Vagina (tissue), 2 donors: ENCODE data around the gene CENPO. TPM values are rescaled to one million over a fixed set of nuclear protein-coding genes. Genes with fewer than 3 reads are reported as not detected.

Experiments
- DNase-seq, 2 donors: peaks; one replicate each; pipeline ENCODE4 v3.0.0-alpha.2; 2017; ENCODE audit errors: extremely low spot score in 2 of 2
- H3K27ac ChIP-seq: fragments of 200-600 bp; sonication (generic); one replicate; pipeline ENCODE4 v1.5.1; 2019
- H3K27me3 ChIP-seq: fragments of 200-600 bp; sonication (generic); one replicate; pipeline ENCODE4 v1.5.1; 2019
- H3K36me3 ChIP-seq, 2 donors: fragments of 200-600 bp; sonication (generic); one replicate each; pipeline ENCODE4 v1.5.1; 2017 to 2019
- H3K4me1 ChIP-seq: fragments of 200-600 bp; sonication (generic); one replicate; pipeline ENCODE4 v1.5.1; 2019
- H3K4me3 ChIP-seq, 2 donors: fragments of 200-600 bp; sonication (generic); 1 replicate in 1 of 2; 2 replicates in 1 of 2; pipeline ENCODE4 v1.5.1; 2016 to 2019
- H3K9me3 ChIP-seq: fragments of 200-600 bp; sonication (generic); one replicate; pipeline ENCODE4 v1.5.1; 2019
- CTCF ChIP-seq, 3 experiments: fragments of 450-650 bp in 2 of 3; fragments of 200-600 bp in 1 of 3; sonication (generic) in 1 of 3; IDR thresholded peaks; one replicate each; pipeline ENCODE4 v1.5.1; 2017 to 2019; ENCODE audit warnings: antibody characterized with exemption in 3 of 3, mild to moderate bottlenecking in 2 of 3, moderate library complexity in 2 of 3
- POLR2A ChIP-seq, 2 donors: fragments of 450-650 bp; IDR thresholded peaks; one replicate each; pipeline ENCODE4 v1.6.1; 2017; ENCODE audit warnings: antibody characterized with exemption in 2 of 2, mild to moderate bottlenecking in 2 of 2, moderate library complexity in 2 of 2
- POLR2AphosphoS5 ChIP-seq, 2 donors: sonication (generic); formaldehyde crosslinking; IDR thresholded peaks; one replicate each; pipeline ENCODE4 v1.9.0; 2017; ENCODE audit warnings: antibody characterized with exemption in 2 of 2, mild to moderate bottlenecking in 2 of 2, low read depth in 1 of 2; ENCODE audit not compliant: insufficient read depth in 1 of 2
- intact Hi-C: fragments of 100-400 bp; cut with DNase I; formaldehyde crosslinking; loops from one replicate; pipeline ENCODE4 v1.15.1; 2023
- total RNA-seq: library from RNA; depleted of rRNA; stranded (reverse); fragments of >200 nt; gene quantifications from one replicate; pipeline ENCODE4 v1.2.3, GENCODE V29; 2016

The CENPO gene
- total RNA-seq, 1 donor from 2014 or later, result 3.2 TPM

GRCh38 chr2:24763843-24764242 lies 29.4 kb upstream of the CENPO start:
- intact Hi-C loops, result no loop called here
- H3K36me3 ChIP-seq, result peaks cover 0 to 52% of the 10 kb centered on the region in 2 donors
- no peaks in the 10 kb centered on the region for H3K9me3 ChIP-seq
- H3K4me3 ChIP-seq, result no peak overlapping the region
- no peaks in the 10 kb centered on the region for H3K27me3 ChIP-seq
- H3K27ac ChIP-seq, result no peak overlapping the region
- no peak for DNase-seq
- no peaks in the 10 kb centered on the region for H3K4me1 ChIP-seq
- TF ChIP-seq POLR2AphosphoS5 (IDR thresholded peaks at IDR 0.05; ENCODE audit: insufficient read depth in 1 of 2, low read depth in 1 of 2) (no peak), POLR2A (IDR thresholded peaks at IDR 0.05) (no peak), CTCF (IDR thresholded peaks at IDR 0.05) (no peak)

GRCh38 chr2:24766609-24767008 lies 26.6 kb upstream of the CENPO start:
- peaks cover 0 to 34% of the 10 kb centered on the region in 2 donors for H3K36me3 ChIP-seq
- no peak overlapping the region for H3K4me3 ChIP-seq
- intact Hi-C loops, result no loop called here
- H3K27me3 ChIP-seq, result no peaks in the 10 kb centered on the region
- H3K4me1 ChIP-seq, result no peaks in the 10 kb centered on the region
- no peaks in the 10 kb centered on the region for H3K9me3 ChIP-seq
- DNase-seq, result no peak
- H3K27ac ChIP-seq, result no peak overlapping the region
- TF ChIP-seq POLR2A (IDR thresholded peaks at IDR 0.05) (no peak), POLR2AphosphoS5 (IDR thresholded peaks at IDR 0.05; ENCODE audit: insufficient read depth in 1 of 2, low read depth in 1 of 2) (no peak)

- no peaks in the 10 kb centered on the region for H3K9me3 ChIP-seq
- peaks cover 0 to 23% of the 10 kb centered on the region in 2 donors for H3K36me3 ChIP-seq
These were observed 25.2 kb upstream of the CENPO start for GRCh38 chr2:24768013-24768412.

GRCh38 chr2:24768601-24769000 lies 24.6 kb upstream of the CENPO start:
- DNase-seq, result no peak
- TF ChIP-seq POLR2A (IDR thresholded peaks at IDR 0.05), result no peak
- TF ChIP-seq CTCF (IDR thresholded peaks at IDR 0.05), result no peak
- TF ChIP-seq POLR2AphosphoS5 (IDR thresholded peaks at IDR 0.05; ENCODE audit: insufficient read depth in 1 of 2, low read depth in 1 of 2), result no peak
- intact Hi-C loops, result no loop called here
- Histone ChIP-seq H3K27ac (no peak overlapping the region), H3K9me3 (no peaks in the 10 kb centered on the region), H3K4me3 (no peak overlapping the region), H3K27me3 (no peaks in the 10 kb centered on the region), H3K36me3 (peaks cover 0 to 21% of the 10 kb centered on the region in 2 donors), H3K4me1 (no peaks in the 10 kb centered on the region)

More at GRCh38 chr2:24768013-24768412, 25.2 kb upstream of the CENPO start:
- DNase-seq, result no peak
- Histone ChIP-seq H3K4me3 (no peak overlapping the region), H3K27me3 (no peaks in the 10 kb centered on the region), H3K4me1 (no peaks in the 10 kb centered on the region), H3K27ac (no peak overlapping the region)
- TF ChIP-seq CTCF (IDR thresholded peaks at IDR 0.05), result no peak
- TF ChIP-seq POLR2AphosphoS5 (IDR thresholded peaks at IDR 0.05; ENCODE audit: insufficient read depth in 1 of 2, low read depth in 1 of 2), result no peak
- TF ChIP-seq POLR2A (IDR thresholded peaks at IDR 0.05), result no peak
- intact Hi-C loops, result no loop called here

GRCh38 chr2:24771061-24771460 lies 22.2 kb upstream of the CENPO start:
- H3K4me3 ChIP-seq, result no peak overlapping the region
- no peaks in the 10 kb centered on the region for H3K4me1 ChIP-seq
- intact Hi-C loops, result no loop called here
- H3K9me3 ChIP-seq, result no peaks in the 10 kb centered on the region
- peaks cover 0 to 6% of the 10 kb centered on the region in 2 donors for H3K36me3 ChIP-seq
- H3K27ac ChIP-seq, result no peak overlapping the region
- H3K27me3 ChIP-seq, result no peaks in the 10 kb centered on the region
- no peak for DNase-seq
- TF ChIP-seq POLR2AphosphoS5 (IDR thresholded peaks at IDR 0.05; ENCODE audit: insufficient read depth in 1 of 2, low read depth in 1 of 2), result no peak
- no peak for TF ChIP-seq POLR2A (IDR thresholded peaks at IDR 0.05)
- no peak for TF ChIP-seq CTCF (IDR thresholded peaks at IDR 0.05)
